Measurements from ENCODE around the gene AKAP8L.
"Not testable (repeated sequence)": the region's sequence is repeated elsewhere in the genome, so short reads cannot be mapped to it uniquely, and the experiment has no call there.

Gene AKAP8L

GRCh38 chr19:15379083-15379998 is 39.4 kb downstream of the AKAP8L start, which contains the start of gene AKAP8:
Gene AKAP8, minus strand, starts transcription at chr19:15379787. Its CDS starts 56 bp downstream, at chr19:15379731.
- DNase-seq (ENCODE audit: low read depth in 2 of 2), result peak; percentile 94 to 97

GRCh38 chr19:15378534-15379082 is 40.2 kb downstream of the AKAP8L start:
- DNase-seq (ENCODE audit: low read depth in 2 of 2), result no peak

- DNase-seq (ENCODE audit: low read depth in 2 of 2), result no peak
Measured at GRCh38 chr19:15374796-15375440, 43.9 kb downstream of the AKAP8L start.

- DNase-seq (ENCODE audit: low read depth in 2 of 2), result no peak
Measured at GRCh38 chr19:15374105-15374651, 44.6 kb downstream of the AKAP8L start.

- no peak for DNase-seq (ENCODE audit: low read depth in 2 of 2)
Measured at GRCh38 chr19:15373644-15374043, 45.1 kb downstream of the AKAP8L start.

- no peak for DNase-seq (ENCODE audit: low read depth in 2 of 2)
Measured at GRCh38 chr19:15372891-15373301, 45.9 kb downstream of the AKAP8L start.

- DNase-seq (ENCODE audit: low read depth in 2 of 2), result no peak
Measured at GRCh38 chr19:15372470-15372869, 46.3 kb downstream of the AKAP8L start.

GRCh38 chr19:15371786-15372380 is 46.9 kb downstream of the AKAP8L start:
- no peak for DNase-seq (ENCODE audit: low read depth in 2 of 2)

GRCh38 chr19:15371119-15371518 is 47.7 kb downstream of the AKAP8L start:
- no peak for DNase-seq (ENCODE audit: low read depth in 2 of 2)

GRCh38 chr19:15369594-15369891 is 49.2 kb downstream of the AKAP8L start:
- no peak for DNase-seq (ENCODE audit: low read depth in 2 of 2)

GRCh38 chr19:15368798-15369593 is 49.8 kb downstream of the AKAP8L start:
- DNase-seq (ENCODE audit: low read depth in 2 of 2), result no peak

GRCh38 chr19:15368051-15368632 is 50.6 kb downstream of the AKAP8L start:
- DNase-seq (ENCODE audit: low read depth in 2 of 2), result no peak

GRCh38 chr19:15367439-15367838 is 51.3 kb downstream of the AKAP8L start:
- no peak for DNase-seq (ENCODE audit: low read depth in 2 of 2)

- DNase-seq (ENCODE audit: low read depth in 2 of 2), result no peak
Measured at GRCh38 chr19:15365264-15365663, 53.5 kb downstream of the AKAP8L start.

GRCh38 chr19:15363791-15364190 is 55.0 kb downstream of the AKAP8L start:
- not testable (repeated sequence) for DNase-seq (ENCODE audit: low read depth in 2 of 2)

GRCh38 chr19:15363048-15363447 is 55.7 kb downstream of the AKAP8L start:
- not testable (repeated sequence) for DNase-seq (ENCODE audit: low read depth in 2 of 2)

GRCh38 chr19:15360015-15360414 is 58.8 kb downstream of the AKAP8L start:
- not testable (repeated sequence) for DNase-seq (ENCODE audit: low read depth in 2 of 2)

GRCh38 chr19:15358918-15359317 is 59.9 kb downstream of the AKAP8L start:
- DNase-seq (ENCODE audit: low read depth in 2 of 2), result no peak

- DNase-seq (ENCODE audit: low read depth in 2 of 2), result no peak
Measured at GRCh38 chr19:15357906-15358305, 60.9 kb downstream of the AKAP8L start.

GRCh38 chr19:15354566-15355296 is 64.1 kb downstream of the AKAP8L start:
- no peak for DNase-seq (ENCODE audit: low read depth in 2 of 2)
